Transverse colon (tissue), 4 donors: ENCODE results near the gene TEX10.

ENCODE experiments used
- CTCF ChIP-seq, 5 experiments: fragments of 200-600 bp in 3 of 5; fragments of 450-650 bp in 2 of 5; sonication (generic) in 3 of 5; IDR thresholded peaks; 1 replicate in 2 of 5; 2 replicates in 3 of 5; pipeline ENCODE4 v1.5.1; 2016 to 2017; ENCODE audit warnings: antibody characterized with exemption in 5 of 5, inconsistent platforms in 3 of 5, mild to moderate bottlenecking in 2 of 5, moderate library complexity in 1 of 5
- POLR2A ChIP-seq: fragments of 450-650 bp; IDR thresholded peaks from one replicate; pipeline ENCODE4 v1.6.1; 2016; ENCODE audit warnings: antibody characterized with exemption, mild to moderate bottlenecking, moderate library complexity
- POLR2AphosphoS5 ChIP-seq, 3 donors: sonication (generic); formaldehyde crosslinking; IDR thresholded peaks; one replicate each; pipeline ENCODE4 v1.6.1; 2016; ENCODE audit warnings: antibody characterized with exemption in 3 of 3

GRCh38 chr9:100351508-100351907 is 1.2 kb downstream of the TEX10 start:
- TF ChIP-seq POLR2A, result no peak
- no peak for TF ChIP-seq CTCF (IDR thresholded peaks at IDR 0.05)
- no peak for TF ChIP-seq POLR2AphosphoS5 (IDR thresholded peaks at IDR 0.05)
